ENCODE measurements around the gene CIRBP. TPM values are rescaled to one million over a fixed set of nuclear protein-coding genes. Genes with fewer than 3 reads are reported as not detected.
A peak's percentile ranks its signal among the peaks of the same experiment; 100 is the strongest.

The CIRBP gene
- total and polyA plus RNA-seq, 9 of the 15 experiments (the other 6 are each of a cell fraction or from before 2014, with no cell fraction given) = 20.5 to 327 (median 176) TPM

DNA sequence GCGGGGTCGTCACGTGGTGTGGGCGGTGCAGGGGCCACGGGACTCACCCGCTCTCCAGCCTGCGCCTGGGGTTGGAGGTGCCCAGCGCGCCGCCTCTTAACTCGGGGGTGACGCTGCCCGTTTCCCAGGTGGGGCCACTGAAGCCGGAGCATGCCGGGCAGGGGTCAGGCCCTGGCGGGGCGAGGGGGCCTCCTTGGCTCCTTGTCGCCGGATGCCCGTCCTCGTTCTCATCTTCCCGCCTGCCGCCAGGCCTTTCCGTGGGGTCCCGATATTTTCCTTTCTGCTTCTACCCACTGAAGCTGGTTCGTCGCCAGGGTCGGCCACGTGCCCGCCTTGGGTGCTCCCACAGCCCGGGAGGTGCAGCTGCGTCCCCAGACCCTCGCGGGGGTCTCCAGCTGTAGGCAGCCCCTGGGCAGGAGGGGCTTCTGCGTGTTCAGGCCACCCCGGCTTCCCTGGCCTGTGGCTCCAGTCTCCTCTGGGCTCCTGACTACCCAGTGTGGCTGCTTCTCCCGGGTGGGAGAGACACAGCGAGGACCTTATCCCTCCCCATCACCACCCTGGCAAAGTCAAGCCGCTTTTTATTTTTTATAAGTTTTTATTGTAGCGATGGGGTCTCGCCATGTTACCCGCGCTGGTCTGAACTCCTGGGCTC is 7.0 kb downstream of the CIRBP start (continued):
- TF ChIP-seq ZNF395 (CRISPR knock-in tag; IDR thresholded peaks at IDR 0.05) (peak; percentile 74), NFE2L1 (tag; IDR thresholded peaks at IDR 0.05; ENCODE audit: borderline replicate concordance, low read depth) (no peak), ZFPM2 (CRISPR knock-in tag; IDR thresholded peaks at IDR 0.05) (no peak), GATAD2A (IDR thresholded peaks at IDR 0.05) (no peak), MCM3 (IDR thresholded peaks at IDR 0.05) (no peak), NR2C1 (IDR thresholded peaks at IDR 0.05) (no peak; the same call in 1 of the 2 replicates), NR2C1 (tag; IDR thresholded peaks at IDR 0.05) (no peak), TCFL5 (CRISPR knock-in tag; conservative IDR thresholded peaks at IDR 0.05) (no peak), CHD1 (IDR thresholded peaks at IDR 0.05; ENCODE audit: low read length) (no peak), CREBBP (IDR thresholded peaks at IDR 0.05; ENCODE audit: low read depth, low read length) (no peak), KAT7 (CRISPR knock-in tag; IDR thresholded peaks at IDR 0.05; ENCODE audit: borderline replicate concordance) (peak; percentile 73; the same call in 1 of the 2 replicates), ELF2 (CRISPR knock-in tag; IDR thresholded peaks at IDR 0.05) (no peak), CBX1 (IDR thresholded peaks at IDR 0.05; ENCODE audit: low read depth) (no peak), ARID1B (IDR thresholded peaks at IDR 0.05) (no peak), ZNF75A (CRISPR knock-in tag; IDR thresholded peaks at IDR 0.05) (no peak)
- TF ChIP-seq, protein P1, sequence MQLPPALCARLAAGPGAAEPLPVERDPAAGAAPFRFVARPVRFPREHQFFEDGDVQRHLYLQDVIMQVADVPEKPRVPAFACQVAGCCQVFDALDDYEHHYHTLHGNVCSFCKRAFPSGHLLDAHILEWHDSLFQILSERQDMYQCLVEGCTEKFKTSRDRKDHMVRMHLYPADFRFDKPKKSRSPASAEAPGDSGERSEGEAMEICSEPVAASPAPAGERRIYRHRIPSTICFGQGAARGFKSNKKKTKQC (CRISPR knock-in tag; IDR thresholded peaks at IDR 0.05) = peak; percentile 11; the same call in 1 of the 2 replicates
- TF ChIP-seq, protein P2, sequence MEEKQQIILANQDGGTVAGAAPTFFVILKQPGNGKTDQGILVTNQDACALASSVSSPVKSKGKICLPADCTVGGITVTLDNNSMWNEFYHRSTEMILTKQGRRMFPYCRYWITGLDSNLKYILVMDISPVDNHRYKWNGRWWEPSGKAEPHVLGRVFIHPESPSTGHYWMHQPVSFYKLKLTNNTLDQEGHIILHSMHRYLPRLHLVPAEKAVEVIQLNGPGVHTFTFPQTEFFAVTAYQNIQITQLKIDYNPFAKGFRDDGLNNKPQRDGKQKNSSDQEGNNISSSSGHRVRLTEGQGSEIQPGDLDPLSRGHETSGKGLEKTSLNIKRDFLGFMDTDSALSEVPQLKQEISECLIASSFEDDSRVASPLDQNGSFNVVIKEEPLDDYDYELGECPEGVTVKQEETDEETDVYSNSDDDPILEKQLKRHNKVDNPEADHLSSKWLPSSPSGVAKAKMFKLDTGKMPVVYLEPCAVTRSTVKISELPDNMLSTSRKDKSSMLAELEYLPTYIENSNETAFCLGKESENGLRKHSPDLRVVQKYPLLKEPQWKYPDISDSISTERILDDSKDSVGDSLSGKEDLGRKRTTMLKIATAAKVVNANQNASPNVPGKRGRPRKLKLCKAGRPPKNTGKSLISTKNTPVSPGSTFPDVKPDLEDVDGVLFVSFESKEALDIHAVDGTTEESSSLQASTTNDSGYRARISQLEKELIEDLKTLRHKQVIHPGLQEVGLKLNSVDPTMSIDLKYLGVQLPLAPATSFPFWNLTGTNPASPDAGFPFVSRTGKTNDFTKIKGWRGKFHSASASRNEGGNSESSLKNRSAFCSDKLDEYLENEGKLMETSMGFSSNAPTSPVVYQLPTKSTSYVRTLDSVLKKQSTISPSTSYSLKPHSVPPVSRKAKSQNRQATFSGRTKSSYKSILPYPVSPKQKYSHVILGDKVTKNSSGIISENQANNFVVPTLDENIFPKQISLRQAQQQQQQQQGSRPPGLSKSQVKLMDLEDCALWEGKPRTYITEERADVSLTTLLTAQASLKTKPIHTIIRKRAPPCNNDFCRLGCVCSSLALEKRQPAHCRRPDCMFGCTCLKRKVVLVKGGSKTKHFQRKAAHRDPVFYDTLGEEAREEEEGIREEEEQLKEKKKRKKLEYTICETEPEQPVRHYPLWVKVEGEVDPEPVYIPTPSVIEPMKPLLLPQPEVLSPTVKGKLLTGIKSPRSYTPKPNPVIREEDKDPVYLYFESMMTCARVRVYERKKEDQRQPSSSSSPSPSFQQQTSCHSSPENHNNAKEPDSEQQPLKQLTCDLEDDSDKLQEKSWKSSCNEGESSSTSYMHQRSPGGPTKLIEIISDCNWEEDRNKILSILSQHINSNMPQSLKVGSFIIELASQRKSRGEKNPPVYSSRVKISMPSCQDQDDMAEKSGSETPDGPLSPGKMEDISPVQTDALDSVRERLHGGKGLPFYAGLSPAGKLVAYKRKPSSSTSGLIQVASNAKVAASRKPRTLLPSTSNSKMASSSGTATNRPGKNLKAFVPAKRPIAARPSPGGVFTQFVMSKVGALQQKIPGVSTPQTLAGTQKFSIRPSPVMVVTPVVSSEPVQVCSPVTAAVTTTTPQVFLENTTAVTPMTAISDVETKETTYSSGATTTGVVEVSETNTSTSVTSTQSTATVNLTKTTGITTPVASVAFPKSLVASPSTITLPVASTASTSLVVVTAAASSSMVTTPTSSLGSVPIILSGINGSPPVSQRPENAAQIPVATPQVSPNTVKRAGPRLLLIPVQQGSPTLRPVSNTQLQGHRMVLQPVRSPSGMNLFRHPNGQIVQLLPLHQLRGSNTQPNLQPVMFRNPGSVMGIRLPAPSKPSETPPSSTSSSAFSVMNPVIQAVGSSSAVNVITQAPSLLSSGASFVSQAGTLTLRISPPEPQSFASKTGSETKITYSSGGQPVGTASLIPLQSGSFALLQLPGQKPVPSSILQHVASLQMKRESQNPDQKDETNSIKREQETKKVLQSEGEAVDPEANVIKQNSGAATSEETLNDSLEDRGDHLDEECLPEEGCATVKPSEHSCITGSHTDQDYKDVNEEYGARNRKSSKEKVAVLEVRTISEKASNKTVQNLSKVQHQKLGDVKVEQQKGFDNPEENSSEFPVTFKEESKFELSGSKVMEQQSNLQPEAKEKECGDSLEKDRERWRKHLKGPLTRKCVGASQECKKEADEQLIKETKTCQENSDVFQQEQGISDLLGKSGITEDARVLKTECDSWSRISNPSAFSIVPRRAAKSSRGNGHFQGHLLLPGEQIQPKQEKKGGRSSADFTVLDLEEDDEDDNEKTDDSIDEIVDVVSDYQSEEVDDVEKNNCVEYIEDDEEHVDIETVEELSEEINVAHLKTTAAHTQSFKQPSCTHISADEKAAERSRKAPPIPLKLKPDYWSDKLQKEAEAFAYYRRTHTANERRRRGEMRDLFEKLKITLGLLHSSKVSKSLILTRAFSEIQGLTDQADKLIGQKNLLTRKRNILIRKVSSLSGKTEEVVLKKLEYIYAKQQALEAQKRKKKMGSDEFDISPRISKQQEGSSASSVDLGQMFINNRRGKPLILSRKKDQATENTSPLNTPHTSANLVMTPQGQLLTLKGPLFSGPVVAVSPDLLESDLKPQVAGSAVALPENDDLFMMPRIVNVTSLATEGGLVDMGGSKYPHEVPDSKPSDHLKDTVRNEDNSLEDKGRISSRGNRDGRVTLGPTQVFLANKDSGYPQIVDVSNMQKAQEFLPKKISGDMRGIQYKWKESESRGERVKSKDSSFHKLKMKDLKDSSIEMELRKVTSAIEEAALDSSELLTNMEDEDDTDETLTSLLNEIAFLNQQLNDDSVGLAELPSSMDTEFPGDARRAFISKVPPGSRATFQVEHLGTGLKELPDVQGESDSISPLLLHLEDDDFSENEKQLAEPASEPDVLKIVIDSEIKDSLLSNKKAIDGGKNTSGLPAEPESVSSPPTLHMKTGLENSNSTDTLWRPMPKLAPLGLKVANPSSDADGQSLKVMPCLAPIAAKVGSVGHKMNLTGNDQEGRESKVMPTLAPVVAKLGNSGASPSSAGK (IDR thresholded peaks at IDR 0.05) = peak; percentile 92

Data from K562 (cell line).